ENCODE data around the gene WDR33.

GRCh38 chr2:127740665-127741288 is 70.2 kb downstream of the WDR33 start:
- TF ChIP-seq POLR2A (IDR thresholded peaks at IDR 0.05) (no peak), CTCF (IDR thresholded peaks at IDR 0.05) (no peak), POLR2AphosphoS5 (IDR thresholded peaks at IDR 0.05; ENCODE audit: insufficient read depth in 1 of 2, low read depth in 1 of 2) (no peak)
